ENCODE results near the gene FBXW7.

FBXW7 gene

DNA sequence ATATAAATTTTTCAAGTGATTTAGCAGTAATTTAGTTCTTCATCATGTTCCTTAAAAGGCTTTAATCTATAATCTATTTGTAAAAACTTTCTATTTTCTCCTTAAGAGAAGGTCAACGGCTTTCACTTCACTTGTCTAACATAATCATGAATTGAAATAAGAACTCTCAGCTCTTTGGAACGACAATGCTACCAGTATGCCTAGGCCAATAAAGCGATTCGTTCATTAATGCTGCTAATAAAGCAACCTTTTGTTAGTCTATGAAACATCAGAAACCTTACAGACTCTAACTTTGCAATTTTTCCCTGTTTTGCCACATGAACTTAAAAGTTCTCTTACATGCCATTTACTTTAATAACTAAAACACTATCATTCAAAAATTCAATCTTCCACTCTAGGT lies 47.6 kb downstream of the FBXW7 start:
- no peak for TF ChIP-seq SIN3A (IDR thresholded peaks at IDR 0.05; ENCODE audit: borderline replicate concordance, insufficient read depth, low read length)
- TF ChIP-seq FOXP2 (optimal IDR thresholded peaks at IDR 0.05; ENCODE audit: borderline replicate concordance, extremely low read depth, extremely low read length, insufficient read depth): no peak
- no peak for TF ChIP-seq POLR2AphosphoS5 (IDR thresholded peaks at IDR 0.05; ENCODE audit: low read depth, low read length)
- TF ChIP-seq, protein P1, sequence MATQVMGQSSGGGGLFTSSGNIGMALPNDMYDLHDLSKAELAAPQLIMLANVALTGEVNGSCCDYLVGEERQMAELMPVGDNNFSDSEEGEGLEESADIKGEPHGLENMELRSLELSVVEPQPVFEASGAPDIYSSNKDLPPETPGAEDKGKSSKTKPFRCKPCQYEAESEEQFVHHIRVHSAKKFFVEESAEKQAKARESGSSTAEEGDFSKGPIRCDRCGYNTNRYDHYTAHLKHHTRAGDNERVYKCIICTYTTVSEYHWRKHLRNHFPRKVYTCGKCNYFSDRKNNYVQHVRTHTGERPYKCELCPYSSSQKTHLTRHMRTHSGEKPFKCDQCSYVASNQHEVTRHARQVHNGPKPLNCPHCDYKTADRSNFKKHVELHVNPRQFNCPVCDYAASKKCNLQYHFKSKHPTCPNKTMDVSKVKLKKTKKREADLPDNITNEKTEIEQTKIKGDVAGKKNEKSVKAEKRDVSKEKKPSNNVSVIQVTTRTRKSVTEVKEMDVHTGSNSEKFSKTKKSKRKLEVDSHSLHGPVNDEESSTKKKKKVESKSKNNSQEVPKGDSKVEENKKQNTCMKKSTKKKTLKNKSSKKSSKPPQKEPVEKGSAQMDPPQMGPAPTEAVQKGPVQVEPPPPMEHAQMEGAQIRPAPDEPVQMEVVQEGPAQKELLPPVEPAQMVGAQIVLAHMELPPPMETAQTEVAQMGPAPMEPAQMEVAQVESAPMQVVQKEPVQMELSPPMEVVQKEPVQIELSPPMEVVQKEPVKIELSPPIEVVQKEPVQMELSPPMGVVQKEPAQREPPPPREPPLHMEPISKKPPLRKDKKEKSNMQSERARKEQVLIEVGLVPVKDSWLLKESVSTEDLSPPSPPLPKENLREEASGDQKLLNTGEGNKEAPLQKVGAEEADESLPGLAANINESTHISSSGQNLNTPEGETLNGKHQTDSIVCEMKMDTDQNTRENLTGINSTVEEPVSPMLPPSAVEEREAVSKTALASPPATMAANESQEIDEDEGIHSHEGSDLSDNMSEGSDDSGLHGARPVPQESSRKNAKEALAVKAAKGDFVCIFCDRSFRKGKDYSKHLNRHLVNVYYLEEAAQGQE (IDR thresholded peaks at IDR 0.05; ENCODE audit: insufficient read depth in 1 of 2, low read depth in 2 of 2, low read length in 2 of 2): no peak
- no peak for TF ChIP-seq TAF1 (IDR thresholded peaks at IDR 0.05; ENCODE audit: borderline replicate concordance, insufficient read depth, low read length)

- no peak for TF ChIP-seq TAF1 (IDR thresholded peaks at IDR 0.05; ENCODE audit: borderline replicate concordance, insufficient read depth, low read length)
- no peak for TF ChIP-seq SIN3A (IDR thresholded peaks at IDR 0.05; ENCODE audit: borderline replicate concordance, insufficient read depth, low read length)
- TF ChIP-seq POLR2AphosphoS5 (IDR thresholded peaks at IDR 0.05; ENCODE audit: low read depth, low read length): no peak
- TF ChIP-seq, protein P1 (IDR thresholded peaks at IDR 0.05; ENCODE audit: insufficient read depth in 1 of 2, low read depth in 2 of 2, low read length in 2 of 2): no peak
- no peak for TF ChIP-seq FOXP2 (optimal IDR thresholded peaks at IDR 0.05; ENCODE audit: borderline replicate concordance, extremely low read depth, extremely low read length, insufficient read depth)
Observed at GRCh38 chr4:152486429-152487389, 49.2 kb downstream of the FBXW7 start.

DNA sequence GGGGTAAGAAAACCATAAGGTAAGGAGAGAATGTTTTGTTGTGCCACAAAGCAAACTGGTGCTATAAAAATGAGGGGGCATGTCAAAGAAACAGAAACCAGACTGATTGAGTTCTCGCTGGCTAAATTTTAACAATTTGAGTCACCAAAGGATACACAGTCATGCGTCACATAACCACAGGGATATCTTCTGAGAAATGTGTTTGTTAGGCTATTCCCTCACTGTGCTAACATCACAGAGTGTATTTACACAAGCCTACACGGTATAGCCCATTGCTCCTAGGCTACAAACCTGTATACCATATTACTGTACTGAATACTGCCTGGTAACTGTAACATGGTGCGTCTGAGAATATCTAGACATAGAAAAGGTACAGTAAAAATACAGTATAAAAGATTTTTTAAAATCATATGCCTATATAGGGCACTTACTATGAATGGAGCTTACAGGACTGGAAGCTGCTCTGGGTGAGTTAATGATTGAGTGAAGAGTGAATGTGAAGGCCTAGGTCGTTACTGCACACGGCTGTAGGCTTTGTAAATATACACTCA lies 50.1 kb downstream of the FBXW7 start:
- TF ChIP-seq POLR2AphosphoS5 (IDR thresholded peaks at IDR 0.05; ENCODE audit: low read depth, low read length) (no peak), TAF1 (IDR thresholded peaks at IDR 0.05; ENCODE audit: borderline replicate concordance, insufficient read depth, low read length) (no peak), FOXP2 (optimal IDR thresholded peaks at IDR 0.05; ENCODE audit: borderline replicate concordance, extremely low read depth, extremely low read length, insufficient read depth) (no peak), SIN3A (IDR thresholded peaks at IDR 0.05; ENCODE audit: borderline replicate concordance, insufficient read depth, low read length) (no peak)
- TF ChIP-seq, protein P1 (IDR thresholded peaks at IDR 0.05; ENCODE audit: insufficient read depth in 1 of 2, low read depth in 2 of 2, low read length in 2 of 2): no peak

- TF ChIP-seq POLR2AphosphoS5 (IDR thresholded peaks at IDR 0.05; ENCODE audit: low read depth, low read length) (no peak), TAF1 (IDR thresholded peaks at IDR 0.05; ENCODE audit: borderline replicate concordance, insufficient read depth, low read length) (no peak), FOXP2 (optimal IDR thresholded peaks at IDR 0.05; ENCODE audit: borderline replicate concordance, extremely low read depth, extremely low read length, insufficient read depth) (no peak), SIN3A (IDR thresholded peaks at IDR 0.05; ENCODE audit: borderline replicate concordance, insufficient read depth, low read length) (no peak)
- TF ChIP-seq, protein P1 (IDR thresholded peaks at IDR 0.05; ENCODE audit: insufficient read depth in 1 of 2, low read depth in 2 of 2, low read length in 2 of 2): no peak
Observed at GRCh38 chr4:152482211-152482610, 53.7 kb downstream of the FBXW7 start.

Data from PFSK-1 (cell line).